ENCODE results near the gene HPDL.

Gene HPDL

GRCh38 chr1:45332346-45332720, 5.6 kb downstream of the HPDL start:
- H3K36me3 ChIP-seq (ENCODE audit: insufficient read depth, insufficient read length, low read length) = peaks cover 65% of the 10 kb centered on the region
- no peak for DNase-seq (ENCODE audit: low read depth, low spot score)
- no peaks in the 10 kb centered on the region for H3K27me3 ChIP-seq (ENCODE audit: insufficient read depth, insufficient read length)
- H3K4me1 ChIP-seq (ENCODE audit: insufficient read depth, insufficient read length) = peaks cover 17% of the 10 kb centered on the region
- TF ChIP-seq YY1 (IDR thresholded peaks at IDR 0.05; ENCODE audit: insufficient read depth, insufficient read length) = no peak
- no peak for TF ChIP-seq SUZ12 (IDR thresholded peaks at IDR 0.05; ENCODE audit: extremely low read depth, insufficient read depth, insufficient read length)
- no peaks in the 10 kb centered on the region for H3K9me3 ChIP-seq (ENCODE audit: insufficient read depth, low read length)
- H3K9ac ChIP-seq (ENCODE audit: insufficient read length, low read depth) = no peak overlapping the region
- no peak overlapping the region for H3K4me3 ChIP-seq (ENCODE audit: insufficient read length, low read depth)

DNA sequence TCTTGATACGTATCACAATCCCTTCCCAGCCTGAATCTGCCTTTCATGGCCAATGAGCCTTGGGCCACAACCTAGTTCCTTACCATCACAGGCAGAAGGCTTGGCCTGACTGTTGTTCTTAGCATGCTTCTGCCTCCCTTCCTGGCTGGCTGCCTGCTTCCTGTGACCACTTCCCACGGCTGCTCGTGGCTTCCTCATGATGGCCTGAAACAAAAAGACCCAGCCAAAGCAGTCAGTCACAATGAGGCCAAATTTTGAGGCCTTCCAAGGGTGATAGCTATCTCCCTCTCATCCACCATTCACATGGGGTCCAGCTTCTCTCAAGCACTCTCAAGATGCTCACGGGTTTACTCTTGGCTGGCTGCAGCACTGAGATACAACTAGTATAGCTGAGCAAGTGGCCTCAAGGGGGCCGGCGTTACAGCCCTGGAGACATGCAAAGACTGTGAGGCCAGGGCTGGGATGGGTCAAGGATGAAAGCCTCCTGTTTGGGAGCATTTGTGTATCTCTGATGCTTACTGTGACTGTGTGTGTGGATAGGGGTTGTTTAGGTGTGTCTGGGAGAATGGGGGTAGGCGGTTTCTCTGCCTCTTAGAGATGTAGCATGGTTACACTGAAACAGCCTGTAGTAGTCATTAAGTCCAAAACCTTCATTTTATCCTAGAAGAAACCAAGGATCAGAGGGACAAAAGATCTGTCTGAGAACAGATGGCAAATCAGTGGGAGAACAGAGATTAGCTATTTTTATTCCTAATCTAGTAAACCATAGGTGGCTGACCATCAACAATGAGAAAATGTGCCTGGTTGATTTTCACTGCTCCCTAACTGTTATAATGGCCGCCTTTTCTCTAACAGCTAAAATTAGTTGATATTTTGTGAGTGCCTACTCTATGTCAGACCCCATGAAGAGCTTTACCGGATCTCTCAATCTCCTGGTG, 7.9 kb downstream of the HPDL start:
- Histone ChIP-seq H3K9me3 (ENCODE audit: insufficient read depth, low read length) (peaks cover 8% of the 10 kb centered on the region; the same call in 1 of the 2 replicates), H3K36me3 (ENCODE audit: insufficient read depth, insufficient read length, low read length) (peaks cover 64% of the 10 kb centered on the region), H3K4me1 (ENCODE audit: insufficient read depth, insufficient read length) (peaks cover 8% of the 10 kb centered on the region), H3K4me3 (ENCODE audit: insufficient read length, low read depth) (no peak overlapping the region), H3K9ac (ENCODE audit: insufficient read length, low read depth) (no peak overlapping the region), H3K27me3 (ENCODE audit: insufficient read depth, insufficient read length) (no peaks in the 10 kb centered on the region)
- TF ChIP-seq ZNF274 (IDR thresholded peaks at IDR 0.05; ENCODE audit: low read depth, low read length) (no peak), YY1 (IDR thresholded peaks at IDR 0.05; ENCODE audit: insufficient read depth, insufficient read length) (no peak), SUZ12 (IDR thresholded peaks at IDR 0.05; ENCODE audit: extremely low read depth, insufficient read depth, insufficient read length) (no peak)
- no peak for DNase-seq (ENCODE audit: low read depth, low spot score)

GRCh38 chr1:45335855-45336324, 9.2 kb downstream of the HPDL start:
- no peak overlapping the region for H3K4me3 ChIP-seq (ENCODE audit: insufficient read length, low read depth)
- H3K9ac ChIP-seq (ENCODE audit: insufficient read length, low read depth) = peak overlapping the region; percentile 6
- DNase-seq (ENCODE audit: low read depth, low spot score) = no peak
- TF ChIP-seq SUZ12 (IDR thresholded peaks at IDR 0.05; ENCODE audit: extremely low read depth, insufficient read depth, insufficient read length) = no peak
- H3K4me1 ChIP-seq (ENCODE audit: insufficient read depth, insufficient read length) = peaks cover 6% of the 10 kb centered on the region
- H3K9me3 ChIP-seq (ENCODE audit: insufficient read depth, low read length) = peaks cover 8% of the 10 kb centered on the region; the same call in 1 of the 2 replicates
- no peaks in the 10 kb centered on the region for H3K27me3 ChIP-seq (ENCODE audit: insufficient read depth, insufficient read length)
- H3K36me3 ChIP-seq (ENCODE audit: insufficient read depth, insufficient read length, low read length) = peaks cover 60% of the 10 kb centered on the region

DNA sequence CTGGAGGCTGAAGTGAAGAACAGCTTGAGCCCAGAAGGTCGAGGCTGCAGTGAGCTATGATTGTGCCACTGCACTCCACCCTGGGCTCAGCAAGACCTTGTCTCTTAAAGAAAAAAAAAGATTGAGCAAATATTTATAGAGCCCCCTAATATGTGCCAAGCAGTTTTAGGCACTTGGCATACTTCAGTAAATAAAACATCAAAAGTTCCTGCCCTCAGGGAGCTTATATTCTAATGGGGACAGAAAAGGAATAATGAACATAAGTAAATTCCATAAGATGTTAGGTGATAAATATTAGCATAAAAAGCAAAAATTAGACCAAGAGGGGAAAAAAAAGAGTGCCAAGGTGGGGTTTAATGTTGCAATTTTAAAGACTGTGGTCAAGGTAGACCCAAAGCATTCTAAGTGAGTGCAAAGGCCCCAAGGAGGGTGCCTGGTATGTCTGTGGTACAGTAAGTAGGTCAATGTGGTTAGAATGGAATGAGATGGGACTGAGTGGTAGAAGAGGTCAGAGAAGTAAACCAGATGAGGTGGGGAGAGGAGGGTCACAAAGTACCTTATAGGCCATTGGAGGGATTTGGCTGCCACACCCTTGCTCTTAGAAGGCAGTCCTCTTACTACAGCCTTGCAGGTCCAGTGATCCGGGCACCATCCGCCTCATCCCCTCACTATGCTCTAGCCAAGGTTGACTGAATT, 11.1 kb downstream of the HPDL start:
- no peak for DNase-seq (ENCODE audit: low read depth, low spot score)
- TF ChIP-seq SUZ12 (IDR thresholded peaks at IDR 0.05; ENCODE audit: extremely low read depth, insufficient read depth, insufficient read length) = no peak
- TF ChIP-seq ZNF274 (IDR thresholded peaks at IDR 0.05; ENCODE audit: low read depth, low read length) = no peak
- TF ChIP-seq YY1 (IDR thresholded peaks at IDR 0.05; ENCODE audit: insufficient read depth, insufficient read length) = no peak
- Histone ChIP-seq H3K4me1 (ENCODE audit: insufficient read depth, insufficient read length) (peaks cover 10% of the 10 kb centered on the region), H3K36me3 (ENCODE audit: insufficient read depth, insufficient read length, low read length) (peaks cover 60% of the 10 kb centered on the region), H3K27me3 (ENCODE audit: insufficient read depth, insufficient read length) (no peaks in the 10 kb centered on the region), H3K9ac (ENCODE audit: insufficient read length, low read depth) (no peak overlapping the region), H3K4me3 (ENCODE audit: insufficient read length, low read depth) (no peak overlapping the region), H3K9me3 (ENCODE audit: insufficient read depth, low read length) (peaks cover 8% of the 10 kb centered on the region; the same call in 1 of the 2 replicates)

- TF ChIP-seq YY1 (IDR thresholded peaks at IDR 0.05; ENCODE audit: insufficient read depth, insufficient read length) (peak; percentile 71), SUZ12 (IDR thresholded peaks at IDR 0.05; ENCODE audit: extremely low read depth, insufficient read depth, insufficient read length) (no peak)
- Histone ChIP-seq H3K9me3 (ENCODE audit: insufficient read depth, low read length) (peaks cover 8% of the 10 kb centered on the region; the same call in 1 of the 2 replicates), H3K9ac (ENCODE audit: insufficient read length, low read depth) (peak within 1 kb of the TSS; percentile 99), H3K4me3 (ENCODE audit: insufficient read length, low read depth) (peak within 1 kb of the TSS; percentile 97), H3K27me3 (ENCODE audit: insufficient read depth, insufficient read length) (no peaks in the 10 kb centered on the region), H3K4me1 (ENCODE audit: insufficient read depth, insufficient read length) (peaks cover 9% of the 10 kb centered on the region), H3K36me3 (ENCODE audit: insufficient read depth, insufficient read length, low read length) (peaks cover 62% of the 10 kb centered on the region)
- DNase-seq (ENCODE audit: low read depth, low spot score) = peak; percentile 97
Observed at GRCh38 chr1:45339789-45340558, 13.3 kb downstream of the HPDL start, which contains the start of the genes MUTYH and TOE1. Gene MUTYH, minus strand, starts transcription at chr1:45340440. Its CDS starts 5,935 bp downstream, at chr1:45334505. Gene TOE1, plus strand, starts transcription at chr1:45340170. Its CDS starts 83 bp downstream, at chr1:45340253.

DNA sequence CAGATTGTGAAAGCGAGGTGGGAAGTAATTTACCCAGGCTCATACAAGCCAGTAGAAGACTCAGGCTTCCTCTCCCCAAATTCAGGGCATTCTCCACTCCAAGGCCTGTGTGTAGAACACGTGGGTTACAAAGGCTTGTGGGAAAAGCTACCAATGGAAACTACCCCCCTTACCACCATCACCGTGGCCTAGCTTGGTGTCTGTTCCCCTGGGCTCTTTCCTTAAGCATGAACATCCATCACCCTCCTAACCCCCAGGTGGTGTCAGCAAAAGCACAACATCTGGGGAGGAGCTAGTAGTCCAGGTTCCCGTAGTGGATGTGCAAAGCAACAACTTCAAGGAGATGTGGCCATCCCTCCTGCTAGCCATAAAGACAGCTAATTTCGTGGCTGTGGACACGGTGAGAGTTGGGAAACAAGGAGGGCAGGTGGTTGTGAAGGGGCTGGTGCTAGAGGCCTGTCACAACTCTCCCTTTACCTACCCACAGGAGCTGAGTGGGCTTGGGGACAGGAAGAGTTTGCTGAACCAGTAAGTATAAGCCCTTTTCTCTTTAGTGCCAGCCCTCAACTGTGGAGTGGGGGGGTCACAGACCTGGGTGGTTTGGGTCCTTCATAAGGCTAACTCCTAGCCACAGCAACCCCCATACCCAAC, 14.2 kb downstream of the HPDL start:
- DNase-seq (ENCODE audit: low read depth, low spot score) = no peak
- Histone ChIP-seq H3K4me3 (ENCODE audit: insufficient read length, low read depth) (peak overlapping the region; percentile 97), H3K9ac (ENCODE audit: insufficient read length, low read depth) (peak overlapping the region; percentile 99), H3K27me3 (ENCODE audit: insufficient read depth, insufficient read length) (no peaks in the 10 kb centered on the region), H3K4me1 (ENCODE audit: insufficient read depth, insufficient read length) (peaks cover 4% of the 10 kb centered on the region), H3K9me3 (ENCODE audit: insufficient read depth, low read length) (peaks cover 8% of the 10 kb centered on the region; the same call in 1 of the 2 replicates), H3K36me3 (ENCODE audit: insufficient read depth, insufficient read length, low read length) (peaks cover 68% of the 10 kb centered on the region)
- no peak for TF ChIP-seq SUZ12 (IDR thresholded peaks at IDR 0.05; ENCODE audit: extremely low read depth, insufficient read depth, insufficient read length)
- no peak for TF ChIP-seq YY1 (IDR thresholded peaks at IDR 0.05; ENCODE audit: insufficient read depth, insufficient read length)
- no peak for TF ChIP-seq ZNF274 (IDR thresholded peaks at IDR 0.05; ENCODE audit: low read depth, low read length)
